Measurements from ENCODE around the gene JAKMIP3.
A peak's percentile ranks its signal among the peaks of the same experiment; 100 is the strongest.

The JAKMIP3 gene

GRCh38 chr10:132107186-132107948 is 41.6 kb downstream of the JAKMIP3 start:
- H3K27me3 ChIP-seq, result 0 out of 2 replicates have a peak, but pooled peaks cover 1% of the 10 kb centered on the region
- H3K27ac ChIP-seq, result no peak overlapping the region
- H4K20me1 ChIP-seq, result peaks cover 16% of the 10 kb centered on the region
- H3K9ac ChIP-seq, result no peak overlapping the region
- peaks cover 93% of the 10 kb centered on the region for H3K4me1 ChIP-seq
- H3K4me3 ChIP-seq, result peak overlapping the region; percentile 38
- no peaks in the 10 kb centered on the region for H3K9me3 ChIP-seq
- TF ChIP-seq Cebpa-rat (IDR thresholded peaks at IDR 0.05), result no peak
- H3K36me3 ChIP-seq, result no peaks in the 10 kb centered on the region
- H3K4me2 ChIP-seq, result peak overlapping the region; percentile 89

GRCh38 chr10:132107949-132108877 is 42.5 kb downstream of the JAKMIP3 start:
- no peak overlapping the region for H3K4me3 ChIP-seq

GRCh38 chr10:132109341-132110110 is 43.8 kb downstream of the JAKMIP3 start:
- no peaks in the 10 kb centered on the region for H3K27me3 ChIP-seq
- no peak overlapping the region for H3K9ac ChIP-seq
- H3K4me3 ChIP-seq, result no peak overlapping the region
- TF ChIP-seq Cebpa-rat (IDR thresholded peaks at IDR 0.05), result no peak
- peaks cover 16% of the 10 kb centered on the region for H4K20me1 ChIP-seq
- peak overlapping the region; percentile 67 for H3K4me2 ChIP-seq
- peaks cover 76% of the 10 kb centered on the region for H3K4me1 ChIP-seq
- H3K36me3 ChIP-seq, result no peaks in the 10 kb centered on the region
- H3K27ac ChIP-seq, result no peak overlapping the region
- no peaks in the 10 kb centered on the region for H3K9me3 ChIP-seq

More at GRCh38 chr10:132107949-132108877, 42.5 kb downstream of the JAKMIP3 start:
- Histone ChIP-seq H3K9ac (no peak overlapping the region), H3K4me1 (peaks cover 89% of the 10 kb centered on the region), H3K9me3 (no peaks in the 10 kb centered on the region), H3K36me3 (no peaks in the 10 kb centered on the region), H3K27me3 (no peaks in the 10 kb centered on the region), H3K4me2 (peak overlapping the region; percentile 89), H3K27ac (no peak overlapping the region), H4K20me1 (peaks cover 16% of the 10 kb centered on the region)
- no peak for TF ChIP-seq Cebpa-rat (IDR thresholded peaks at IDR 0.05)

- no peak for TF ChIP-seq Cebpa-rat (IDR thresholded peaks at IDR 0.05)
- Histone ChIP-seq H4K20me1 (peaks cover 16% of the 10 kb centered on the region), H3K36me3 (no peaks in the 10 kb centered on the region), H3K27ac (no peak overlapping the region), H3K4me2 (peak overlapping the region; percentile 67), H3K9ac (no peak overlapping the region), H3K9me3 (no peaks in the 10 kb centered on the region), H3K4me1 (peaks cover 70% of the 10 kb centered on the region), H3K4me3 (no peak overlapping the region), H3K27me3 (no peaks in the 10 kb centered on the region)
Measured at GRCh38 chr10:132110111-132110521, 44.4 kb downstream of the JAKMIP3 start.

GRCh38 chr10:132110713-132111112 is 45.0 kb downstream of the JAKMIP3 start:
- Histone ChIP-seq H3K9me3 (no peaks in the 10 kb centered on the region), H3K27me3 (no peaks in the 10 kb centered on the region), H3K27ac (no peak overlapping the region), H3K4me3 (no peak overlapping the region), H3K4me2 (peak overlapping the region; percentile 67), H3K36me3 (no peaks in the 10 kb centered on the region), H3K9ac (no peak overlapping the region), H4K20me1 (peaks cover 16% of the 10 kb centered on the region), H3K4me1 (peaks cover 64% of the 10 kb centered on the region)
- no peak for TF ChIP-seq Cebpa-rat (IDR thresholded peaks at IDR 0.05)

- no peak for TF ChIP-seq Cebpa-rat (IDR thresholded peaks at IDR 0.05)
- Histone ChIP-seq H3K36me3 (no peaks in the 10 kb centered on the region), H4K20me1 (peaks cover 16% of the 10 kb centered on the region), H3K27me3 (no peaks in the 10 kb centered on the region), H3K9me3 (no peaks in the 10 kb centered on the region), H3K4me2 (peak overlapping the region; percentile 67), H3K9ac (no peak overlapping the region), H3K4me3 (no peak overlapping the region), H3K27ac (no peak overlapping the region), H3K4me1 (peaks cover 59% of the 10 kb centered on the region)
Measured at GRCh38 chr10:132111121-132111731, 45.5 kb downstream of the JAKMIP3 start.

- H3K4me1 ChIP-seq, result peaks cover 52% of the 10 kb centered on the region
- no peak overlapping the region for H3K9ac ChIP-seq
- H3K9me3 ChIP-seq, result no peaks in the 10 kb centered on the region
- no peak for TF ChIP-seq Cebpa-rat (IDR thresholded peaks at IDR 0.05)
- no peak overlapping the region for H3K4me3 ChIP-seq
- H3K27ac ChIP-seq, result no peak overlapping the region
- no peaks in the 10 kb centered on the region for H3K36me3 ChIP-seq
- H4K20me1 ChIP-seq, result peaks cover 13% of the 10 kb centered on the region
- H3K27me3 ChIP-seq, result no peaks in the 10 kb centered on the region
- H3K4me2 ChIP-seq, result peak overlapping the region; percentile 22; the same call in 1 of the 2 replicates
Measured at GRCh38 chr10:132111871-132112341, 46.2 kb downstream of the JAKMIP3 start.

GRCh38 chr10:132112611-132113010 is 46.9 kb downstream of the JAKMIP3 start:
- H3K4me1 ChIP-seq, result peaks cover 45% of the 10 kb centered on the region
- H3K36me3 ChIP-seq, result no peaks in the 10 kb centered on the region
- no peak overlapping the region for H3K9ac ChIP-seq
- H3K27me3 ChIP-seq, result no peaks in the 10 kb centered on the region
- no peaks in the 10 kb centered on the region for H3K9me3 ChIP-seq
- H3K4me2 ChIP-seq, result peak overlapping the region; percentile 22; the same call in 1 of the 2 replicates
- peaks cover 6% of the 10 kb centered on the region for H4K20me1 ChIP-seq
- H3K4me3 ChIP-seq, result no peak overlapping the region
- TF ChIP-seq Cebpa-rat (IDR thresholded peaks at IDR 0.05), result no peak
- no peak overlapping the region for H3K27ac ChIP-seq

- Histone ChIP-seq H3K9ac (no peak overlapping the region), H3K9me3 (no peaks in the 10 kb centered on the region), H4K20me1 (peaks cover under 1% of the 10 kb centered on the region; the same call in 1 of the 2 replicates), H3K27ac (no peak overlapping the region), H3K4me1 (peaks cover 39% of the 10 kb centered on the region), H3K4me3 (no peak overlapping the region), H3K36me3 (no peaks in the 10 kb centered on the region), H3K27me3 (no peaks in the 10 kb centered on the region), H3K4me2 (no peak overlapping the region)
- TF ChIP-seq Cebpa-rat (IDR thresholded peaks at IDR 0.05), result no peak
Measured at GRCh38 chr10:132113206-132113605, 47.5 kb downstream of the JAKMIP3 start.
